H9 (cell line): ENCODE results near the gene GRHPR. TPM values are rescaled to one million over a fixed set of nuclear protein-coding genes. Genes with fewer than 3 reads are reported as not detected.

Experiments
- DNase-seq: peaks from one replicate; pipeline ENCODE4 v3.0.0-alpha.2; 2017
- H2AFZ ChIP-seq: one replicate; pipeline ENCODE4 v1.6.1; 2013; ENCODE audit warnings: mild to moderate bottlenecking, low read length, control low read depth, moderate library complexity
- H2AK5ac ChIP-seq: 2 replicates; pipeline ENCODE4 v1.6.1; 2013; ENCODE audit warnings: low read length, control low read depth, mixed read lengths; ENCODE audit not compliant: insufficient read length
- H2BK120ac ChIP-seq: one replicate; pipeline ENCODE4 v1.6.1; 2013; ENCODE audit warnings: low read depth, mild to moderate bottlenecking, low read length, control low read depth, inconsistent platforms; ENCODE audit not compliant: poor library complexity, severe bottlenecking
- H2BK12ac ChIP-seq: 2 replicates; pipeline ENCODE4 v1.6.1; 2013; ENCODE audit warnings: low read length, control low read depth, mixed read lengths, low read depth; ENCODE audit not compliant: insufficient read length
- H2BK15ac ChIP-seq: 2 replicates; pipeline ENCODE4 v1.6.1; 2013; ENCODE audit warnings: low read depth, low read length, control low read depth
- H2BK20ac ChIP-seq: one replicate; pipeline ENCODE4 v1.6.1; 2013; ENCODE audit warnings: low read depth, mild to moderate bottlenecking, low read length, control low read depth, inconsistent platforms; ENCODE audit not compliant: poor library complexity, severe bottlenecking
- H2BK5ac ChIP-seq: 2 replicates; pipeline ENCODE4 v1.6.1; 2013; ENCODE audit warnings: low read length, control low read depth, mixed read lengths; ENCODE audit not compliant: insufficient read length
- H3K14ac ChIP-seq: 2 replicates; pipeline ENCODE4 v1.6.1; 2013; ENCODE audit warnings: low read length, control low read depth; ENCODE audit not compliant: insufficient read depth
- H3K18ac ChIP-seq: 2 replicates; pipeline ENCODE4 v1.6.1; 2013; ENCODE audit warnings: low read depth, mild to moderate bottlenecking, mixed read lengths, low read length, control low read depth; ENCODE audit not compliant: insufficient read length
- H3K23ac ChIP-seq: 2 replicates; pipeline ENCODE4 v1.6.1; 2013; ENCODE audit warnings: low read length, control low read depth, mixed read lengths, low read depth; ENCODE audit not compliant: insufficient read length
- H3K23me2 ChIP-seq: 2 replicates; pipeline ENCODE4 v1.6.1; 2013; ENCODE audit warnings: low read depth, mild to moderate bottlenecking, mixed read lengths, low read length, control low read depth; ENCODE audit not compliant: insufficient read length, poor library complexity, severe bottlenecking
- H3K27ac ChIP-seq: 2 replicates; pipeline ENCODE4 v1.5.1; 2013; ENCODE audit warnings: low read length, control low read depth, mixed read lengths, low read depth; ENCODE audit not compliant: insufficient read length
- H3K27me3 ChIP-seq: 2 replicates; pipeline ENCODE4 v1.6.1; 2013; ENCODE audit warnings: low read length, control low read depth, inconsistent platforms; ENCODE audit not compliant: insufficient read depth
- H3K4ac ChIP-seq: 2 replicates; pipeline ENCODE4 v1.6.1; 2013; ENCODE audit warnings: low read depth, mild to moderate bottlenecking, control low read depth, inconsistent platforms, low read length, moderate library complexity
- H3K4me1 ChIP-seq: 2 replicates; pipeline ENCODE4 v1.6.1; 2013; ENCODE audit warnings: low read length, control low read depth, inconsistent platforms; ENCODE audit not compliant: insufficient read depth
- H3K4me2 ChIP-seq: 2 replicates; pipeline ENCODE4 v1.6.1; 2013; ENCODE audit warnings: low read length, control low read depth, mixed read lengths; ENCODE audit not compliant: insufficient read length, insufficient read depth
- H3K56ac ChIP-seq: 2 replicates; pipeline ENCODE4 v1.6.1; 2013; ENCODE audit warnings: low read depth, mild to moderate bottlenecking, mixed read lengths, low read length, control low read depth; ENCODE audit not compliant: insufficient read length
- H3K79me1 ChIP-seq: 2 replicates; pipeline ENCODE4 v1.6.1; 2013; ENCODE audit warnings: low read depth, mild to moderate bottlenecking, moderate library complexity, low read length, control low read depth, inconsistent platforms; ENCODE audit not compliant: insufficient read depth, poor library complexity, severe bottlenecking
- H3K79me2 ChIP-seq: 2 replicates; pipeline ENCODE4 v1.6.1; 2013; ENCODE audit warnings: low read length, control low read depth, inconsistent platforms; ENCODE audit not compliant: insufficient read depth
- H3K9ac ChIP-seq: 2 replicates; pipeline ENCODE4 v1.6.1; 2013; ENCODE audit warnings: low read length, control low read depth, mixed read lengths; ENCODE audit not compliant: insufficient read length; ENCODE audit errors: extremely low read depth
- H3K9me3 ChIP-seq: one replicate; pipeline ENCODE4 v1.6.1; 2013; ENCODE audit warnings: low read depth, low read length, inconsistent platforms; ENCODE audit not compliant: control insufficient read depth
- H3T11ph ChIP-seq: one replicate; pipeline ENCODE4 v1.6.1; 2013; ENCODE audit warnings: mild to moderate bottlenecking, low read length, control low read depth, inconsistent platforms
- H4K20me1 ChIP-seq: one replicate; pipeline ENCODE4 v1.6.1; 2013; ENCODE audit not compliant: control insufficient read depth, insufficient read length, insufficient read depth
- H4K5ac ChIP-seq: 2 replicates; pipeline ENCODE4 v1.6.1; 2013; ENCODE audit warnings: low read depth, mild to moderate bottlenecking, mixed read lengths, low read length, control low read depth; ENCODE audit not compliant: insufficient read length
- H4K8ac ChIP-seq: replicated peaks from 2 replicates; pipeline ENCODE4 v1.6.1; 2013; ENCODE audit warnings: low read length, control low read depth, mixed read lengths, low read depth; ENCODE audit not compliant: insufficient read length
- H4K91ac ChIP-seq: 2 replicates; pipeline ENCODE4 v1.6.1; 2013; ENCODE audit warnings: low read depth, mild to moderate bottlenecking, moderate library complexity, mixed read lengths, low read length, control low read depth; ENCODE audit not compliant: insufficient read length
- H3K27ac Mint-ChIP-seq, 3 experiments: 2 replicates in 2 of 3; 3 replicates in 1 of 3; pipeline ENCODE4 v1.8.0; 2020 to 2021; ENCODE audit warnings: mixed read lengths in 3 of 3, mild to moderate bottlenecking in 1 of 3, moderate library complexity in 1 of 3
- H3K27me3 Mint-ChIP-seq: 2 replicates; pipeline ENCODE4 v1.8.0; 2021; ENCODE audit warnings: low read depth, mild to moderate bottlenecking, moderate library complexity, mixed read lengths
- H3K36me3 Mint-ChIP-seq, 3 experiments: 2 replicates in 2 of 3; 3 replicates in 1 of 3; pipeline ENCODE4 v1.8.0; 2020 to 2021; ENCODE audit warnings: low read depth in 3 of 3, mixed read lengths in 3 of 3; ENCODE audit not compliant: insufficient read depth in 1 of 3
- H3K4me1 Mint-ChIP-seq, 2 experiments: 2 replicates each; pipeline ENCODE4 v1.8.0; 2020; ENCODE audit warnings: mixed read lengths in 2 of 2
- H3K4me3 Mint-ChIP-seq, 2 experiments: 2 replicates in 1 of 2; 3 replicates in 1 of 2; pipeline ENCODE4 v1.8.0; 2020 to 2021; ENCODE audit warnings: mild to moderate bottlenecking in 2 of 2, mixed read lengths in 2 of 2, moderate library complexity in 1 of 2
- H3K9me3 Mint-ChIP-seq, 2 experiments: 2 replicates in 1 of 2; 3 replicates in 1 of 2; pipeline ENCODE4 v1.8.0; 2020; ENCODE audit warnings: mild to moderate bottlenecking in 2 of 2, mixed read lengths in 2 of 2, moderate library complexity in 1 of 2
- CTCF ChIP-seq: fragments of 200-600 bp; sonication (generic); conservative IDR thresholded peaks from 3 replicates; pipeline ENCODE4 v1.8.0; 2021; ENCODE audit warnings: antibody characterized with exemption, mild to moderate bottlenecking
- WGBS: extraction: QIAGEN DNeasy Blood & Tissue Kit; methylation state at CpG from one replicate; pipeline ENCODE4 v1.1.7; 2013; ENCODE audit warnings: missing lambda C conversion rate, low lambda C conversion rate, mixed read lengths; ENCODE audit not compliant: insufficient read length; ENCODE audit errors: extremely low coverage; 5-methylcytosine and 5-hydroxymethylcytosine counted together
- total RNA-seq: library from RNA; stranded (reverse); gene quantifications from 2 replicates; pipeline ENCODE4 v1.2.1, GENCODE V29; 2021

Gene GRHPR
- total RNA-seq, 1 experiment from 2014 or later, result 97.9 TPM

- H3K36me3 Mint-ChIP-seq, result no peaks in the 10 kb centered on the region; a peak in 1 of 7 replicates
- Histone ChIP-seq H3K9ac (no peak overlapping the region), H3K14ac (no peak overlapping the region), H2AK5ac (no peak overlapping the region), H3K79me2 (no peaks in the 10 kb centered on the region), H3K23ac (no peak overlapping the region), H2BK120ac (no peak overlapping the region), H2AFZ (no peak overlapping the region), H2BK5ac (no peak overlapping the region), H3K4ac (no peak overlapping the region), H4K91ac (no peak overlapping the region), H3K27ac (no peak overlapping the region), H4K5ac (no peak overlapping the region), H3K79me1 (no peaks in the 10 kb centered on the region), H4K20me1 (no peaks in the 10 kb centered on the region), H2BK20ac (no peak overlapping the region), H3K27me3 (no peaks in the 10 kb centered on the region), H4K8ac (no peak overlapping the region), H3K9me3 (no peaks in the 10 kb centered on the region), H3K56ac (no peak overlapping the region), H3K4me1 (no peaks in the 10 kb centered on the region), H3K4me2 (no peak overlapping the region), H2BK15ac (no peak overlapping the region), H3T11ph (no peak overlapping the region), H3K23me2 (no peaks in the 10 kb centered on the region), H3K18ac (no peak overlapping the region), H2BK12ac (no peak overlapping the region)
- H3K27me3 Mint-ChIP-seq, result peaks cover 1% of the 10 kb centered on the region; the same call in 1 of the 2 replicates
- H3K4me3 Mint-ChIP-seq, result no peak overlapping the region
- H3K27ac Mint-ChIP-seq, result no peak overlapping the region; a peak in 3 of 7 replicates
- no peak for TF ChIP-seq CTCF
- H3K9me3 Mint-ChIP-seq, result no peaks in the 10 kb centered on the region
- no peak for DNase-seq
- peaks cover 4 to 12% of the 10 kb centered on the region in 2 experiments; a peak in 2 of 4 replicates for H3K4me1 Mint-ChIP-seq
- no CpG with 5 or more reads among the region's 12 CpGs for WGBS
Measured at GRCh38 chr9:37395229-37395628, 27.3 kb upstream of the GRHPR start.
